GM18508 (cell line): ENCODE data around the gene MARCHF9.

Experiments used
- ATAC-seq: cut with Tn5 transposase; IDR thresholded peaks from one replicate; pipeline ENCODE4 v1.9.1; 2021; ENCODE audit warnings: moderate number of reproducible peaks; ENCODE audit not compliant: insufficient read depth, unreplicated experiment

Gene MARCHF9

DNA sequence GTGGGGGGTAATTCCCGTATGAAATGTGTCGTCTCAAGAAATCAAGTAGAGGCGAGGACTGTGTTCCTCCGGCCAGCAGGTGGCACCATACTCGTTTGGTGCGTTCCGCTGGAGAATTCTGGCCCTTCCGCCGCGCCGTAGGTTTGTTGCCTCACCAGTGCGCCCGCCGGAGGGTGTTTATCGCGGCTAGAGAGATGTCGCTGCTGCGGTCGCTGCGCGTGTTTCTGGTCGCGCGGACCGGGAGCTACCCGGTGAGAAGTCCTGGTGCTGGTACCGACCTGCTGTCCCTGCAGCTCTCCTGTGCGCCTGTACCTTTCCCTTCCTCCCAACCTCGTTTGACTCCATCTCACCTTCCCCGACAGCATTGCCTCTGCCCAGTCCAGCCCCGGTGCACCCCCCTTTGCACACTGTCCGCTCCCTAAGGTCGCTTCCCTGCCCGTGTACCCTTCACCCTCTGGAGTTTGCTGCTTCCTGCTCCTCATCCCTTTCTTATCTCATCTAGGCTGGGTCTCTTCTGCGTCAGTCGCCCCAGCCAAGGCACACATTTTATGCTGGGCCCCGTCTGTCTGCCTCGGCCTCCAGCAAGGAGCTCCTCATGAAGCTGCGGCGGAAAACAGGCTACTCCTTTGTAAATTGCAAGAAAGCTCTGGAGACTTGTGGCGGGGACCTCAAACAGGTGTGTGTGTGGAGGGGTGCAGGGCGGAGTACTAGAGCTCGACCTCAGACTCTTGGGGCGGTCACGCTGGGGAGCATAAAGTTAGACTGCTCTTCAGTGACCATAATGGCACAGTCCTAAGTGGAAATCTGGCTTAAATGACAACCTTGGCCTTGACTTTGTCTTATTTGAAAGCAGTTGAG lies 27.9 kb downstream of the MARCHF9 start, which contains the start of gene TSFM:
TSS of gene TSFM (plus strand) at position 180 of the 858 bp plus-strand sequence. CDS start at position 195, 15 bp downstream.
- peak; percentile 58 for ATAC-seq

DNA sequence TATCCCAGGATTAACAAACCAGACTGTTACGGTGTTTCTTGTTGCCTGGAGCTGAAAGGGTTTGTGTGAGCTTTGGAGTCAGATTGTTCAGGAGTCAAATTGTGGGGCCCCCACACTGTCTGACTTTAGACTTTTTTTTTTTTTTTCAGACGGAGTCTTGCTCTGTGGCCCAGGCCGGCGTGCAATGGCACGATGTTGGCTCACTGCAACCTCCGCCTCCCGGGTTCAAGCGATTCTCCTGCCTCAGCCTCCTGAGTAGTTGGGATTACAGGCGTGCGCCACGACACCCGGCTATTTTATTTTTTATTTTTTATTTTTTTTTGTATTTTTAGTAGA lies 28.5 kb downstream of the MARCHF9 start:
- ATAC-seq: no peak

DNA sequence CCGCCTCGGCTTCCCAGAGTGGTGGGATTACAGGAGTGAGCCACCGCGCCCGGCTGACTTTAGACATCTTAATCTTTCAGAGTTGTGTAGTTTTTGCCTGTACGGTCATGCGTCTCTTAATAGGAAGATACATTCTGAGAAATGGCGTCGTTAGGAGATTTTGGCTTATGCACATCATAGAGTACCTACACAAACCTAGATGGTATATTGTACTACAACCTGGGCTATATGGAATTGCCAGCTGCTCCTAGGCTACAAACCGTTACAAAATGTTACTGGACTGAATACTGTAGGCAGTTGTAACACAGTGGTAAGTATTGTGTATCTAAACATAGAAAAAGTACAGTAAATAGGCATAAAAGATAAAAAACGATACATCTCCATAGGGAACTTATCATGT lies 29.0 kb downstream of the MARCHF9 start:
- ATAC-seq: no peak

DNA sequence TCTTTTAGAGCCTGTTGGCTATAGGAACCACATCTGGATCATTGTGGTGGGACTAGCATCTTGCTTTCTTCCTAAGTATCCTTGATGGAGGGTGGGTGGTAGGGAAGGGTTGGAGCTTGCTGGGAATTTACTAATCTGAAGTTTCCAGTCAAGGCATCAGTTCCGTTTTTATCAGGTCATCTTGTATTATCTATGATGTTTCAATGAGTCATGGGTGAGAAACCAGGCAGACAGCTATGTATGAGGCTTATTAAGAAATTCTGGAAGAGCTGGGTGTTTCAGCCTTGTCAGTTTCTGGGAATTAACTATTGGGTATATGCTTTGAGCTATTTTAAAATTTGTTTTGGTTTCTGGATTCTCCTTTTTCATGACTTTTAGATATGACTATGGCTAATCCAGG lies 39.0 kb downstream of the MARCHF9 start:
- no peak for ATAC-seq

DNA sequence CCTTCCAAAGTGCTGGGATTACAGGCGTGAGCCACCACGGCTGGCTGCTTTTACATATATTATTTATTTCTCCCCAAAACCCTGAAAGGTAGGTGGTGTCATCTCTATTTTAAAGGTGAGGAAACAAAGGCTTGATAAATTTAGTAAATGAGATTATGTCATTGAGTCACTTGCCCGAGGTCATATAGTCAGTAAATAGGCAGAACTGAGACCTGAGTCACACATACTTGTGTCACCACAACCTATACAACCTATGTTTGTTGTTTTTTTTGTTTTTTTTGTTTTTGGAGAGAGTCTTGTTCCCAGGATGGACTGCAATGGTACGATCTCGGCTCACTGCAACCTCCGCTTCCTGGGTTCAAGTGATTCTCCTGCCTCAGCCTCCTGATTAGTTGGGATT lies 40.5 kb downstream of the MARCHF9 start:
- ATAC-seq: no peak

- no peak for ATAC-seq
Measured at GRCh38 chr12:57796996-57797395, 42.1 kb downstream of the MARCHF9 start.

- no peak for ATAC-seq
Measured at GRCh38 chr12:57797933-57798332, 43.0 kb downstream of the MARCHF9 start.

DNA sequence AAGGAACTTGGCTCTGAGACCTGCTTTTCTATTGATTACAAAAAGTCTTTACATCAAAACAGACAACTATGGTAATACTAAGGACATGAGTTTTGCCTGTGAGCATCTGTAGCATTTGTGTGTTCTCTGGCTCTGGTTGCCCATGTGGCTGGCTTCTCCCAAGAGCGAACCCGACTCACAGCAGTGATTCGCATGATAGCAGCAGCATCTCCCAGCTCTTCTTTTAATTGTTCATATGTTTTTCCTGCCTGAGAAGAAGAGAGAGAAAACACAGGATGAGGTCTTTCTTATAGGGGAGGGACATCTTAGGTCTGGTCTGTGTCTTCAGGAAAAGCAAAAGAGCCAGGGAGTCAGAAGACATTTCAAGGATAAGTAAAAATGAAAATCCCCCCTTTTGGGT lies 46.1 kb downstream of the MARCHF9 start:
- ATAC-seq: no peak

- ATAC-seq: no peak
Measured at GRCh38 chr12:57802607-57803006, 47.7 kb downstream of the MARCHF9 start.

- no peak for ATAC-seq
Measured at GRCh38 chr12:57803319-57803893, 48.5 kb downstream of the MARCHF9 start.

DNA sequence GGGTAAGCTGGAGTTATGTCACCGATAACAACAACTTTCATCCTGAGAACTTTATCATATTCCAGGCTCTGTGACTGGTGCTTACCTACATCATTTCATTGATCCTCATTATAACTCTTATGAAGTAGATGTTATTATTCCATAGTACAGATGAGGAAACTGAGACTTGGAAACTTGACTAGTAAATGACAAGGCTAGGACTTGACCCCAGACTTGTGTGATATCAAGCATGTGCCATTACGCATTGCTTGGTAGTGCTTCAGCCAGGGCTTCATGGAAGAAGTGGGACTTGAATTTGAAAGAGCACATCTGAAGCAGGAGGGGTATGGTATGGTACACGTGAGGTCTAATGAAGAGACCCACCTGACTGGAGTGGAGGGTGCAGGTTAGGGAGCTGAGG lies 51.8 kb downstream of the MARCHF9 start:
- no peak for ATAC-seq

GRCh38 chr12:57807285-57807684 lies 52.4 kb downstream of the MARCHF9 start:
- no peak for ATAC-seq

- no peak for ATAC-seq
Measured at GRCh38 chr12:57808351-57808750, 53.4 kb downstream of the MARCHF9 start.

- no peak for ATAC-seq
Measured at GRCh38 chr12:57809425-57809824, 54.5 kb downstream of the MARCHF9 start.
